ENCODE results near the gene PRKAG2.

- TF ChIP-seq, protein P1, sequence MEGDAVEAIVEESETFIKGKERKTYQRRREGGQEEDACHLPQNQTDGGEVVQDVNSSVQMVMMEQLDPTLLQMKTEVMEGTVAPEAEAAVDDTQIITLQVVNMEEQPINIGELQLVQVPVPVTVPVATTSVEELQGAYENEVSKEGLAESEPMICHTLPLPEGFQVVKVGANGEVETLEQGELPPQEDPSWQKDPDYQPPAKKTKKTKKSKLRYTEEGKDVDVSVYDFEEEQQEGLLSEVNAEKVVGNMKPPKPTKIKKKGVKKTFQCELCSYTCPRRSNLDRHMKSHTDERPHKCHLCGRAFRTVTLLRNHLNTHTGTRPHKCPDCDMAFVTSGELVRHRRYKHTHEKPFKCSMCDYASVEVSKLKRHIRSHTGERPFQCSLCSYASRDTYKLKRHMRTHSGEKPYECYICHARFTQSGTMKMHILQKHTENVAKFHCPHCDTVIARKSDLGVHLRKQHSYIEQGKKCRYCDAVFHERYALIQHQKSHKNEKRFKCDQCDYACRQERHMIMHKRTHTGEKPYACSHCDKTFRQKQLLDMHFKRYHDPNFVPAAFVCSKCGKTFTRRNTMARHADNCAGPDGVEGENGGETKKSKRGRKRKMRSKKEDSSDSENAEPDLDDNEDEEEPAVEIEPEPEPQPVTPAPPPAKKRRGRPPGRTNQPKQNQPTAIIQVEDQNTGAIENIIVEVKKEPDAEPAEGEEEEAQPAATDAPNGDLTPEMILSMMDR (conservative IDR thresholded peaks at IDR 0.05; ENCODE audit: low read length) = no peak
- TF ChIP-seq EZH2phosphoT487 (IDR thresholded peaks at IDR 0.05; ENCODE audit: borderline replicate concordance) = no peak
Observed at GRCh38 chr7:151537818-151538561, 338.9 kb downstream of the PRKAG2 start.
